ENCODE results near the gene VPS13C. TPM values are rescaled to one million over a fixed set of nuclear protein-coding genes. Genes with fewer than 3 reads are reported as not detected.
"Not testable (repeated sequence)": the region's sequence is repeated elsewhere in the genome, so short reads cannot be mapped to it uniquely, and the experiment has no call there.

Gene VPS13C
- total RNA-seq, 4 donors from 2014 or later, result 68.2 to 165 (median 102) TPM

DNA sequence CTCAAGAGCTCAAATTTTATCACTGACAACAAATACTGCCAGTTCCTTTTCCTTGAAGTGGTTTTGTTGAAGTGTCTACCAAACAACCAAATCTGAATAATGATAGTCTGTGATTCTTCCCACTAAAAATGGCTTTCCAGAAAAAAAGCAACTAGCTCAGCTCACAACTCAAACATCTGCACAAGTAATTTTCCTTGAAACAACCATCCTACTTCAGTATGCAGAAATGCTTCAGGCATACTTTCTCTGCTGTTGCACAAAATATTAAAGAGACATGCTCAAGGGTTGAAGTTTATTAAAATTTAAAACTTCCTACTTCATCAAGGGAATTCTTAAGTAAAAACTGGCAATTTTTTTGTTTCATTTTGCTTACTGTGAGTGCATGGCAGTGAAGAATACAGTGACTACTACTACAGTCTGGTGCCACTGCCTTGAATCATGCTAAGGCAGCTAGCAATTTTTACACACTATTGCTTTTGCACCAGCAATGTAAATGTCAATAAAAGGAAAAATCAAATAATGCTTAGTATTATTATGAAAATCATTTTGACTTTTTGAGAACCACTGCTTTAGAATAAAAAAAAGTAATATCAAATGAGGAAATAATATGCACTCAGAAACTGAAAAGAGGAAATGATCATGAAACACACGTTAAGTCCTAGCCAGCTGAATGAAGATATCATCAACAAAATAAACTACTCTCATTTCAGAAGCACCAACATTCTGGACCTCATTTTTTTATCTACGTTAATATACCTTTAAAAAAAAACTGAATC is 33.6 kb downstream of the VPS13C start:
- TF ChIP-seq POLR2A (IDR thresholded peaks at IDR 0.05), result no peak
- TF ChIP-seq, protein P1, sequence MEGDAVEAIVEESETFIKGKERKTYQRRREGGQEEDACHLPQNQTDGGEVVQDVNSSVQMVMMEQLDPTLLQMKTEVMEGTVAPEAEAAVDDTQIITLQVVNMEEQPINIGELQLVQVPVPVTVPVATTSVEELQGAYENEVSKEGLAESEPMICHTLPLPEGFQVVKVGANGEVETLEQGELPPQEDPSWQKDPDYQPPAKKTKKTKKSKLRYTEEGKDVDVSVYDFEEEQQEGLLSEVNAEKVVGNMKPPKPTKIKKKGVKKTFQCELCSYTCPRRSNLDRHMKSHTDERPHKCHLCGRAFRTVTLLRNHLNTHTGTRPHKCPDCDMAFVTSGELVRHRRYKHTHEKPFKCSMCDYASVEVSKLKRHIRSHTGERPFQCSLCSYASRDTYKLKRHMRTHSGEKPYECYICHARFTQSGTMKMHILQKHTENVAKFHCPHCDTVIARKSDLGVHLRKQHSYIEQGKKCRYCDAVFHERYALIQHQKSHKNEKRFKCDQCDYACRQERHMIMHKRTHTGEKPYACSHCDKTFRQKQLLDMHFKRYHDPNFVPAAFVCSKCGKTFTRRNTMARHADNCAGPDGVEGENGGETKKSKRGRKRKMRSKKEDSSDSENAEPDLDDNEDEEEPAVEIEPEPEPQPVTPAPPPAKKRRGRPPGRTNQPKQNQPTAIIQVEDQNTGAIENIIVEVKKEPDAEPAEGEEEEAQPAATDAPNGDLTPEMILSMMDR (IDR thresholded peaks at IDR 0.05), result no peak
- H3K27me3 ChIP-seq, result no peaks in the 10 kb centered on the region
- no peaks in the 10 kb centered on the region for H3K4me1 ChIP-seq
- no peak overlapping the region for H3K4me3 ChIP-seq
- no peak for DNase-seq
- intact Hi-C loops (cut with DNase I; ENCODE audit: low total_unique reads), result no loop called here
- H3K9me3 ChIP-seq, result no peaks in the 10 kb centered on the region
- H3K36me3 ChIP-seq, result no peaks in the 10 kb centered on the region
- no peak overlapping the region for H3K27ac ChIP-seq

DNA sequence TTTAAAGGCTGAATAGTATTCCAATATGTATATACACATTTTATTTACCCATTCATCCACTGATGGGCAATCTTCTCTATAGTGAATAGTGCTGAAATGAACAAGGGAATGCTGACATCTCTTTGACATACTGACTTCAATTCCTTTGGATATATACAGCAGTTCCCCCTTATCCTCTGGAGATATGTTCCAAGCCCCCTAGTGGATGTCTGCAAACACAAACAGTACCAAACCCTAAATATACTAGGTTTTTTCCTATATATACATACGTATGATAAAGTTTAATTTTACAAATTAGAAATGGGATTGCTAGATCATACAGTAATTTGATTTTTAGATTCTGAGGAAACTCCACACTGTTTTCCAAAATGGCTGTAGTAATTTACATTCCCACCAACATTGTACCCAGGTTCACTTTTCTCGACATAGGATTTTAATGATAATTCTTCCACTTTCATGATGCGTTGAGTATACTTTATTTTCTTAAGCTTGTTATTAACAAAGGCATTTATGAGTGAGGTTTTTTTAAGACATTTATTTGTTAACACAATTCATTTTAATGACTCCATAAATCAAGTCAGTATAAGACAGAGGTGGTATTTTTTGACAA is 38.2 kb downstream of the VPS13C start:
- H3K4me1 ChIP-seq, result no peaks in the 10 kb centered on the region
- H3K4me3 ChIP-seq, result no peak overlapping the region
- no peak for DNase-seq
- H3K9me3 ChIP-seq, result no peaks in the 10 kb centered on the region
- no peaks in the 10 kb centered on the region for H3K36me3 ChIP-seq
- no peak overlapping the region for H3K27ac ChIP-seq
- no peak for TF ChIP-seq POLR2A (IDR thresholded peaks at IDR 0.05)
- TF ChIP-seq, protein P1 (IDR thresholded peaks at IDR 0.05), result no peak
- intact Hi-C loops (cut with DNase I; ENCODE audit: low total_unique reads), result no loop called here
- H3K27me3 ChIP-seq, result no peaks in the 10 kb centered on the region

DNA sequence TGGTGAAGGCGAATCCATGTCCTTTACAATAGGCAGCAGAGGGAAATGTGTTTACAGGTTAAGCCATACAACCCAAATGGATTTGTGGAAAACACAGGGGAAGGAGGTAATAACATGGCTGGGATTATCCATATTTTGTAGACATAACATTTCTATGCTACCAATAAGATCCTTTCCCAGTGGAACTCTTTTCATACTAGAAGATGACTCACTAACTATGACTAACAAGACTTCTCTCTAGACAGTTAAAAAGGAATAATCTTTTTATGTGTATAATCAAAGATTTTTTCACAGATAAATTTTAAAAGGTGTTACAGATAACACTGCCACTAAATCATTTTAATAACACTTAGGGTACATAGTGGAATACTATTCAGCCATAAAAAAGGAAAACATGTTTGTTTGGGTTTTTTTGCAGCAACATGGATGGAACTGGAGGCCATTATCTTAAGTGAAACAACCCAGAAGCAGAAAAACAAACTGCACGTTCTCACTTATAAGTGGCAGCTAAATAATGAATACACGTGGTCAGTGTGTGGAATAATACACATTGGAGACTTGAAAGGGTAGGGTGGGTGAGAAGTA is 39.6 kb downstream of the VPS13C start:
- no peaks in the 10 kb centered on the region for H3K4me1 ChIP-seq
- no peak overlapping the region for H3K27ac ChIP-seq
- H3K4me3 ChIP-seq, result no peak overlapping the region
- no peak for TF ChIP-seq POLR2A (IDR thresholded peaks at IDR 0.05)
- TF ChIP-seq, protein P1 (IDR thresholded peaks at IDR 0.05), result no peak
- no peaks in the 10 kb centered on the region for H3K9me3 ChIP-seq
- intact Hi-C loops (cut with DNase I; ENCODE audit: low total_unique reads), result no loop called here
- H3K36me3 ChIP-seq, result no peaks in the 10 kb centered on the region
- no peak for DNase-seq
- H3K27me3 ChIP-seq, result no peaks in the 10 kb centered on the region

DNA sequence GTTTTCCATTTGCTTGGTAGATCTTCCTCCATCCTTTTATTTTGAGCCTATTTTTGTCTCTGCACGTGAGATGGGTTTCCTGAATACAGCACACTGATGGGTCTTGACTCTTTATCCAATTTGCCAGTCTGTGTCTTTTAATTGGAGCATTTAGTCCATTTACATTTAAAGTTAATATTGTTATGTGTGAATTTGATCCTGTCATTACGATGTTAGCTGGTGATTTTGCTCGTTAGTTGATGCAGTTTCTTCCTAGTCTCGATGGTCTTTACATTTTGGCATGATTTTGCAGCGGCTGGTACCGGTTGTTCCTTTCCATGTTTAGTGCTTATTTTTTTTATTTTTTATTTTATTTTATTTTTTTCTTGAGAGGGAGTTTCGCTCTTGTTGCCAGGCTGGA is 54.9 kb downstream of the VPS13C start:
- H3K27me3 ChIP-seq; DNase-seq; H3K4me3 ChIP-seq; H3K36me3 ChIP-seq; intact Hi-C loops (cut with DNase I; ENCODE audit: low total_unique reads); H3K9me3 ChIP-seq; H3K4me1 ChIP-seq; H3K27ac ChIP-seq: not testable (repeated sequence)

DNA sequence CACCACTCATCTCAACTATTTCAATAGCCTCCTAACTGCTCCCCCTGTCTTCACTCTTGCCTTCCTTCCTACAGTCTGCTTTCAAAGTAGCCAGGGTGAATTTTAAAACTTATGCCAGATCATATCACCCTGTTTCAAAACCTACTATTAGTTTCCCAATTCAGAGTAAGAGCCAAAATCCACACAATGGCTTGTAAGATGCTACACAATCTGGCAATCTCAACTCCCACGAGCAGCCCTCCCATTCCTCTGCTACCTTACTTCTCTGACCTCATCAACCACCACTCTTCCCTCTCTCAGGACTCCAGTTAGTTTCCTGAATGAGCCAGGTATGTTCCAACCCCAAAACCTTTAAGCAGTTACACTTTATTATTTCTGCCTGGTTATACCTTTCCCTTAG is 62.5 kb downstream of the VPS13C start:
- Histone ChIP-seq H3K27me3 (no peaks in the 10 kb centered on the region), H3K9me3 (no peaks in the 10 kb centered on the region), H3K4me3 (no peak overlapping the region), H3K27ac (no peak overlapping the region), H3K36me3 (no peaks in the 10 kb centered on the region), H3K4me1 (no peaks in the 10 kb centered on the region)
- TF ChIP-seq POLR2A (IDR thresholded peaks at IDR 0.05), result no peak
- TF ChIP-seq, protein P1 (IDR thresholded peaks at IDR 0.05), result no peak
- intact Hi-C loops (cut with DNase I; ENCODE audit: low total_unique reads), result no loop called here
- DNase-seq, result no peak
